GM12878 (cell line): ENCODE data around the gene NR2C2AP. TPM values are rescaled to one million over a fixed set of nuclear protein-coding genes. Genes with fewer than 3 reads are reported as not detected.

Source experiments
- CEBPZ ChIP-seq: fragments of 150-350 bp; IDR thresholded peaks from 2 replicates; pipeline ENCODE4 v1.6.1; 2016; ENCODE audit warnings: low read depth, low read length
- CHD4 ChIP-seq: fragments of 200-600 bp; sonication (generic); IDR thresholded peaks from 2 replicates; pipeline ENCODE4 v1.6.1; 2016; ENCODE audit warnings: mild to moderate bottlenecking
- CREB1 ChIP-seq: IDR thresholded peaks from 2 replicates; pipeline ENCODE4 v1.6.1; 2012; ENCODE audit warnings: low read depth, mild to moderate bottlenecking, inconsistent platforms
- CUX1 ChIP-seq: IDR thresholded peaks from 2 replicates; pipeline ENCODE4 v1.6.1; 2012; ENCODE audit warnings: improper control_type of control experiment, low read depth, low read length; ENCODE audit not compliant: insufficient replicate concordance
- FOXK2 ChIP-seq: fragments of 450-650 bp; IDR thresholded peaks from 2 replicates; pipeline ENCODE4 v1.6.1; 2017; ENCODE audit warnings: mild to moderate bottlenecking, moderate library complexity
- LARP7 ChIP-seq: fragments of 450-650 bp; IDR thresholded peaks from 2 replicates; pipeline ENCODE4 v1.6.1; 2017; ENCODE audit warnings: mild to moderate bottlenecking
- NFYB ChIP-seq: IDR thresholded peaks from 2 replicates; pipeline ENCODE4 v1.6.1; 2011; ENCODE audit warnings: low read depth, mild to moderate bottlenecking, low read length, improper control_type of control experiment, moderate library complexity; ENCODE audit not compliant: insufficient read depth
- POU2F2 ChIP-seq: IDR thresholded peaks from 3 replicates; pipeline ENCODE4 v1.6.1; 2011; ENCODE audit warnings: low read depth, mild to moderate bottlenecking, low read length, borderline replicate concordance
- SMAD5 ChIP-seq: IDR thresholded peaks from 2 replicates; pipeline ENCODE4 v1.6.1; 2016; ENCODE audit warnings: antibody characterized with exemption, low read depth
- STAT3 ChIP-seq: IDR thresholded peaks from 2 replicates; pipeline ENCODE4 v1.6.1; 2011; ENCODE audit warnings: low read depth, low read length, improper control_type of control experiment
- YBX1 ChIP-seq: fragments of 450-650 bp; IDR thresholded peaks from 2 replicates; pipeline ENCODE4 v1.6.1; 2016; ENCODE audit warnings: antibody characterized with exemption
- ZBTB4 ChIP-seq: fragments of 450-650 bp; formaldehyde crosslinking; IDR thresholded peaks from 2 replicates; pipeline ENCODE4 v1.4.0; 2022; ENCODE audit warnings: mild to moderate bottlenecking, moderate library complexity
- ZNF384 ChIP-seq: IDR thresholded peaks from 2 replicates; pipeline ENCODE4 v1.6.1; 2012; ENCODE audit warnings: low read depth, mild to moderate bottlenecking, low read length, improper control_type of control experiment, borderline replicate concordance
- ZNF622 ChIP-seq: fragments of 450-650 bp; IDR thresholded peaks from 2 replicates; pipeline ENCODE4 v1.6.1; 2017; ENCODE audit warnings: mild to moderate bottlenecking, inconsistent platforms
- polyA plus RNA-seq, 11 experiments: library from polyadenylated mRNA; depleted of rRNA in 4 of 11; unstranded in 6 of 11; stranded (reverse) in 5 of 11; fragments of >200 nt; fragmentation: Nextera tagmentation in 4 of 11; fragmentation: Illumina TruSeq in 1 of 11; extraction: Ambion mirVana in 4 of 11; extraction: Trizol in 1 of 11; gene quantifications; 1 replicate in 1 of 11; 2 replicates in 10 of 11; pipeline versions ENCODE4 v1.2.1 to v1.2.3, GENCODE V29; 2011 to 2016; ENCODE audit warnings: inconsistent platforms in 2 of 11, missing spikeins in 2 of 11, low read depth in 1 of 11
- total RNA-seq, 4 experiments: library from RNA; depleted of rRNA in 3 of 4; stranded (reverse); fragments of >200 nt in 3 of 4; fragmentation: Illumina TruSeq in 1 of 4; extraction: Trizol in 1 of 4; gene quantifications; 2 replicates each; pipeline versions ENCODE4 v1.2.1 to v1.2.3, GENCODE V29; 2013 to 2021

Gene NR2C2AP
- total and polyA plus RNA-seq, 10 of the 15 experiments (the other 5 are each of a cell fraction or from before 2014, with no cell fraction given): 21.5 to 44.8 (median 28.1) TPM

DNA sequence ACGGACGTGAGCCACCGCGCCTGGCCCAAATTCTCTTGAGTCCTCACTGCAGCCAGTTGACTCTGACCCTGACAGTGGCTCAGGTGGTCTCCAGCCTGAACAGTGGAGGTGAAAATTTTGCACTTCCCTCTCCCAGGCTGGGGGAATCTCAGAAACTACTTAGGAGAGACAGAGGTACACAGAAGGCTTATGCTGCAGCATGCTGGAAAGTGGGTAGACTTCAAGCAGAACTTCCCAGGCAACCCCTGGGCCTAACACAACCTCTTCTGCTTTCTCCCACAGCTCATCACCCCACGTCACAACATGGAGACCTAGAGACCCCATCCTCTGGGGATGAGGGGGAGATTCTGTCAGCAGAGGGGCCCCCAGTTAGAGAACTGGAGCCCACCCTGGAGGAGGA is 23.0 kb upstream of the NR2C2AP start (continued):
- TF ChIP-seq NFYB (no peak), STAT3 (no peak), ZNF622 (no peak), CEBPZ (no peak), CHD4 (no peak), YBX1 (no peak), CREB1 (no peak), ZBTB4 (CRISPR knock-in tag) (no peak), ZNF384 (no peak), LARP7 (no peak), SMAD5 (no peak), FOXK2 (no peak), POU2F2 (no peak), CUX1 (no peak)
